IPS-11a (cell line): ENCODE data around the gene SRGAP3.

Experiments
- H3K4me3 ChIP-seq: one replicate; pipeline ENCODE4 v1.5.1; 2013; ENCODE audit warnings: low read depth, low read length, control low read depth

The SRGAP3 gene

DNA sequence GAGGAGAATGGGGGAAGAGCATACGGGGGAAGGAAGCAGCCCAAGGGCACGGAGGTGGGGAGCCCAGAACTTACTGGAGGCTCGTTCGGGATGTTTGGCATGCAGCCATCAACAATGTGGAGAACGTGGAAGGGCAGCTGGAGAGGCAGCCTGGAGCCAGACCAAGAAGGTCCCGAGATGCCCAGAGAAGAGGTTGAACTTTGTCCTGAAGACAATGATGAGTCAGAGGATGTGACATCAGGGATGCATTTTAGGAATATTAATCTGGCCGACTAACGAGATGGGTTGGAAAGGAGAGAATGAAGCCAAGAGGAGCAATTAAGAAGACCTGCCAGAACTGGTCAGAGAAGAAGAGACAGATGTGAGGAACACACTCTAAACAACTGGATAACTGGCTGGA is 98.2 kb downstream of the SRGAP3 start:
- no peak overlapping the region for H3K4me3 ChIP-seq

DNA sequence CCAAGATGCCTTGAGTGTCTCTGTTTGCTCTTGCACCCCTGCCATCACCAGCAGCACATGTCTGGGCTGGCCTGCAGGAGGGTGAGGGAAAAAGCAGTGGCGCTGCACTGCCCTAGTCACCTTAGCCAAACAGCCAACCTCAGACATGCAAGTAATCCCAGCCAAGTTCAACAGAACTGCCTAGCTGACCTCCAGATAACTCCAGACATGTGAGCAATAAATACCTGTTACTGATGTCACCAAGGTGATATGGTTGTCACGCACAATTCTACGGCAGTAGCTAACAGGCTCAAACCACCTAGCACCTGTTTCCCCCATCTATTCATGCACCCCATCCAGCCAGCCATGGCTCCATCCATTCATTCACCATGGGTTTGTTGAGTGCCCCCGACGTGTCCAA is 99.9 kb downstream of the SRGAP3 start:
- H3K4me3 ChIP-seq = no peak overlapping the region

DNA sequence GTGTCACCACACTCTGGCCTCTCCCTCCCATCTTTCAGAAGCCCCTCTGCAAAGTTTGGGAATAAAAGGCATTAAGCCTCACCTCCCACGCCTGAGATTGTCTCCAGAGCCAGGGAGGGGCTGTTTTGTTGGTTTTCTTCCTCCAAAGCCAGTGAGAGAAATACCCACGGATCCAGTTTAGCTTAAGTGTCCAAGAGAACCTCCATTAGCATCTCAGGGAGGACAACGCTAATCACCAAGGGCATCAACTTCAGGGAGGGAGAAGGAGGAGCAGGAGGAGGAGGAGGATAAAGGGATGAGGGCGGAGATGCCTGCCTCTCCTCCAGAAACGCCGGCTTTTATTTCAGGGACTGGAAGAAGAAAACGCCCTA is 101.6 kb downstream of the SRGAP3 start:
- no peak overlapping the region for H3K4me3 ChIP-seq

DNA sequence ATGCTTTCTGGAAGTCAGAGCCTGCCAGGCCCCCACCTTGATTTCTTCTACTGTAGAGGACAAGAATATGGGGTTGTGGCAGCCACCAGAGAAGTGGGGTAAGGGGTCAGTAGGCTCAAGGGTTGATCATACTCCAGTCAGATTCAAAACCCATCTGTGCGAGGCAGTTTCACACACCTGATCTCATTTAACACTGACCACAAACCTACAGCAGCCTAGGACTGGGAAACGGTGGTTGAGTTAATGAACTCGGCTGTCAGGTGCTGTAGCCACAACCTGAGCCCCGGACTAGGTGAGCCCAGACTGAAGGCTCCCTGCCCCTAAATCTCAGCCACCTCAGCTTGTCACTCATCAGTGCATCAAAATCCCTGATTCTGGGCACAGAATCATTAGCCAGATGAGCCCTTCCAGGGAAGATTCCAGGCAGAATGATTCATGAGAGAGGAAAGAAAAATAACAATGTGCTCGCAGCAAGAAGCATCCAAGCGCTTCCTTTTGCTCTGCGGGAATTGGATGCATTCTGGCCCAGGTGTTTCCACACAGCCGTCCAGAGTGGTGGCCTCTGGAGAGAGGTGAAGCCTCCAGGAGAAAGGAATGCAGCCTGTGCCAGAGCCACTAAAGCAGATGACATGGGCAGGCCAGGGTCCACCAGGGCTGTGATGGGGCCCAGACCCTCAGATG is 102.1 kb downstream of the SRGAP3 start:
- H3K4me3 ChIP-seq = no peak overlapping the region

DNA sequence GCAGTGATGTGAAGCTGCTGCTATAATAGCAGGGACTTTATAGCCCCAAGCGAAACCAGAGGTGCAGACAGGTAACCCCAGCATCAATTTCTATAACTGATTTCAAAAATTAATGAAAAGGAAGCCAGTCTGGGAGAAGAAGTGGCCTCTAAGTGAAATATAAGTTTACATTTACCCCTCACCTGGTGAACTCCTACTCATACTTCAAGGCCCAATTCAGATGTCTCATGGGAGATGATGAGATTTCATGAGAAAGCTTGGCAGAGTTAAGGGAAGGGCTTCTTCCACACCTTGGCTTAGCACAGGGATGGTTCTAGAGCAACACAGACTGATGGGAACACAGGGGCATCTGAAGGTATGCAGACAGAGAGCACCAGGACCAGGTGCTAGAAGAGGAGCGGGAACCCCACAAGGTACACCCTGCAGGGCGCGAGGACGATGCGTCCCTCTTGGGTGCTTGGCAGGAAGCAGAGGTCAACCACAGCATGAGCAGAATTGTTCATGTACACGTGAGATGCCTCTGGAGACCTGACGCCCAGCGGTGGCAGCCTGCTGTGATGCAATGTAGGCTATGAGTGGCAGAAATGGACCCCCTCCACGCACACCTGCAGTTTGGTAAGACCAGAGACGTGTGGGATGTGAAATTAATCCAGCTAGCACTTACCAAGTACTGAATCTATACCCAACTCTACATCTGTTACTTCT is 102.9 kb downstream of the SRGAP3 start:
- no peak overlapping the region for H3K4me3 ChIP-seq

DNA sequence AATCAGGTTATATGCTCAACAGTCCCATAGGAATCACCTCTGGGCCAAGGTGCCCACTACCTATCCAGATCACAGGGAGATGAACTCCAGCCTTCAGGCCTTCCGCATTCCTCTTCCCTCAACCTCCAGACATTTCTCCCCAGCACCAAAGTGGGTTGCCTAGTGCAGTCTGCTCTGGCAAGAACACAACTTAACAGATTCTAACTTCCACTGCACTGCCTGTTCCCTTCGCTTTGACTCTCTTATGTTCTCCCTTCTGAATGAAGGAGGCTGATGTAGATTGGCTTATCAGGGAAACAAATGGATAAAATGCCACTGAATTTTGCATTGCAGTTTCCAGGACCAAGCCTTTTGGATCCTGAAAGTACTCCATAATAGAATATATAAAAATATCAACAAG is 106.3 kb downstream of the SRGAP3 start:
- H3K4me3 ChIP-seq = no peak overlapping the region

DNA sequence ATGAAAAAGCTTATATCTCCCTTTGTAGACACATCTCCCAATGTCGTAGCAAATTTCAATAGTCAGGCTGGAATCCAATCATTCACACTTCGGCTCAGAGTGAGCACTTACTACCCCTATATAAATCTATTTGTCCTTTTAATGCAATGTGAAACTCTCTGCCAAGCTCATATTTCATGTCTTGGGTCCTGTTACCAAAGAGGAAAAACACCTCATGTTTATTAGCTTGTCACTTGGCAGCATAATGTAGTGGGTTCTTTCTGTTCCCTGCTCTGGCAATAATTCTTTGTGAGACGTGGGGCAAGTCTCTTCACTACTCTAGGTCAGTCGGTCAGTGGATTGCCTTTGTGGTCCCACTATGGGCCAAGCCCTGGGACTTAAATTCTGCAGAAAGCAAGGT is 107.1 kb downstream of the SRGAP3 start:
- no peak overlapping the region for H3K4me3 ChIP-seq

DNA sequence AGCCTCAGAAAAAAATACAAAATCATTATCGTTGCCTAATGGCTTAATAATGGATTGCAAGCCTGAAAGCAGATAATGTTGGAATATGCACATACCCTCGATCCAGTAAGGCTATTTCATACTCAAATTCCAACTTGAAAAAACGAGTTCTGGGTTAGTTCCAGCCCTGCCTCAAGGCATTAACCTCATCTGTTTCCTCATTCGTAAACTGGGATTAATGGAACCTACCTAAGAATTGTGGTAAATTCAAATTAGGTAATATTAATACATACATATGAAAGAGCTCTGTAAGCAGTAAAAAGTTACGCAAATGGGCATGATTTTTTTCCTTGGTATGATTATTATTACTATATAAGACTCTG is 107.5 kb downstream of the SRGAP3 start:
- H3K4me3 ChIP-seq = no peak overlapping the region

DNA sequence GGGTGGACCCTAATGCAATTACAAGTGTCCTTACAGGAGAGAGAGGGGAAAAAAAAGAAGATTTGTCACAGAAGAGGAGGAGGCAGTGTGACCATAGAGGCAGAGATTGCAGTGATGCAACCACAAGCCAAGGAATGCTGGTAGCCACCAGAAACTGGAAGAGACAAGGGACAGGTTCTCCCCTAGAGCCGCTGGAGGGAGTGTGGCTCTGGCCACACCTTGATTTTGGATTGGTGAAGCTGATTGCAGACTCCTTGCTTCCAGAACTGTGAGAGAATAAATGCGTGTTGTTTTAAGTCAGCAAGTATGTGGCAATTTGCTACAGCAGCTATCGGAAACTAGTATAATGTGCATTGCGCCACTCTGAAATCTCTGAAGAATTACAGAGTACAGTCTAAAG is 110.1 kb downstream of the SRGAP3 start:
- no peak overlapping the region for H3K4me3 ChIP-seq

DNA sequence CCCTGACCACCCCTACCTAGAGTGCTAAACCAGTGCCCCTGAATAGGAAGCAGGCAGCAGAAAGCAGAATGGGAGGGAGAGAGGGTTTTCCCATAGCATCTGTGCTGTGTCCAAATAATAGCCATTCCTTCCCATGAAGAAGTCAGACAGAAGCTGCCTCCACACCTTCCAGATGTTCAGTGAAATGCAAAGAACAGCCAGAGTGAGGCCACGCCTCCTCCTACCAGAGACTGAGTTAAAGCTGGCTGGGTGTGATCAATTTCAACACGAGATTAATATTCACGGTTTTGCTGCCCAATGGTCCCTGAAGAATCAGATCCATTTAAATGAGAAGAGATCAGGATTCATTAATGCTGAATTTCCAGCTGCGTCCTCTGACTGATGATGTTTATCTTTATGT is 111.8 kb downstream of the SRGAP3 start:
- no peak overlapping the region for H3K4me3 ChIP-seq

DNA sequence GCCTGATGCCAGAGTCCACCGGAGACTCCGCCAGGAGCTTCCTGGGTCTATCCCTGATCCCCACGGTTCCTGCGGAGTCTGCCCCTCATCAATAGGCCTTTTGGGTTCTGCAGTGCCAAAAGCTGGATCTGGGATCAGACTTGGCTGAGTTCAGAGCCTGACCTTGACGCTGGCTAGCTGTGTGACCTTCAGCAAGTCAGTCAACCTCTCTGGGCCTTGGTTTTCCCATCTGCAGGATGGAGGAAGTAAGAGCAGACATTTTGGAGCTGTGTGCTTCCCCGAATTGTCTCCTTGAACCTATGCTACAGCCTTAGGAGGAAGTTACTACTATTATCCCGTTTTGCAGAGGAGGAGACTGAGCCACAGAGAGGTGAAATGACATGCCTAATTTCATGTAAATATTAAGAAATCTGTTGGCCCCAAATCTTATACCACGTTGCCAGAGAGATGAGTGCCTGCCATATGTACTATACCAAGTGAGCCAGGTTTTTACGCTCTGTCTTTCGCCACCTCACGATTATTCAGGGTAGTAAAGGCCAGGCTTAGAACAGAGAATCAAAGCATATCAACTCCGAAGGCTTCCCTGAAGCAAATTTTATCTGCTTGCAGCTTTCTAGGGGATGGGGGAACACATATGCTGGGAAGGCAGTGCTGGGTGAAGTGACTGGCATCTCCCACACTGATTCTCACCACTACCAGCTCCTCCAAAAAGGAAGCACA is 112.5 kb downstream of the SRGAP3 start:
- H3K4me3 ChIP-seq = no peak overlapping the region

DNA sequence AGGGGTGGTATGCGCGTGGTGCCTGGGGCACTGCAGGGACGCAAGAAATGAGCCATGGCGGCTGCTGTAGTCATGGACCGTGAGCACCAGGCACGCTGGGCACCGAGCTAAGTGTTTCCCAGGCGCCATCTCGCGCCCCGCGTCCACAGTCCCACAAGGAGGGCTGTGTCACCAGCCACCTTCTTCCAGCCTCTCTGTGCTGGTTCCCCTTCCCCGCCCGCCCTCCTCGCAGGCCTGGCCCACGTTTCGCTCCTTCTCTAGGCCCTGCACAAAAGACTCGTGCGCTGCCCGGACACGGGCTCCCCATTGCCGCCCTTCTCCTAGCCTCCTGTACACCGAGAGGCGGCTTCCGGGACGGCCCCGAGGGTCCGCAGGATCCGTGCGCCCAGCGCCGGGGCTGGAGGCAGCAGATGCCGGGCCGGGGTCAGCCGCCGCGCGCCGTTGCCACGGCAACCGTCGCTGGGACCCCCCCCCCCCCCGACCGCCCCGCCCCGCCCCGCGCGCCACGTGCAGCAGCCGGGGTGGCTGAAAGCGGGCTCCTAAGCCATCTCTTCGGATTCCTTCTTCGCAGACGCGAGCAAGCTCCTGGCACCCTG is 113.4 kb downstream of the SRGAP3 start:
- peak overlapping the region; percentile 14 for H3K4me3 ChIP-seq

DNA sequence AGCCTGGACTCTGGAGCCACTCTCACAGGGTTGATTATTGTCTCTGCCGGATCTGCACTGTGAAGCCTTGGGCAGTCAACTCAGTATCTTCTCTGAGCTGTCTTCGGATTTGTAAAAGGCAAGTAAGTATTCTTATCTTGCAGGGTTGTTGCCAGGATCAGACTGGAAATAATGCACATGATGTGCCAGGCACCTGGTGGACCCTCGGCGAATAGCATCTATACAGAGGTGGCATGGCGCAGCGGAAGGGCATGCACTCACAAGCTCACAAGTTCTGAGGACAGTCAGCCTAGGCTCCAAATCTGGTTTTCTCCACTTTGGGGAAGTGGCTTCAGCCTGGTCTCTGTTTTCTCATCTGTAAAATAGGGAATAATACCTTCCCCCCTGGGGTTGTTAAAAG is 113.9 kb downstream of the SRGAP3 start:
- H3K4me3 ChIP-seq = peak overlapping the region; percentile 14

DNA sequence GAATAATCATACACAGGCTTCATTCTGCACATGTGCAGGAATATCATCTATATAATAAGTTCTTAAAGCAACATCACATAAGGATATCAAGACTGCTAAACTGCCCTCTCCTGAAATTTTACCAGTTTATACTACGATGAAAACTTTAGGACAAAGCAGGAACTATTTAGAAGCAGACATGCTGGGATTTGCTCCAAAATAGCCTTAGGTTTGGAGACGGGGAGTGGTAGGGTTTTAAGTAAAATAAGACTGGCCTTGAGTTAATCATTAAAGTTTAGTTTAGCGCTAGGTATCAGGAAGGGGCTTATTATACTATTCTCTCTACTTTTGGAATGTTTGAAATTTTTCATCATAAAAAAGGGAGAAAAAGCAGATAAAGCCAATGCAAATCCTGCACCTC is 115.8 kb downstream of the SRGAP3 start:
- H3K4me3 ChIP-seq = no peak overlapping the region

DNA sequence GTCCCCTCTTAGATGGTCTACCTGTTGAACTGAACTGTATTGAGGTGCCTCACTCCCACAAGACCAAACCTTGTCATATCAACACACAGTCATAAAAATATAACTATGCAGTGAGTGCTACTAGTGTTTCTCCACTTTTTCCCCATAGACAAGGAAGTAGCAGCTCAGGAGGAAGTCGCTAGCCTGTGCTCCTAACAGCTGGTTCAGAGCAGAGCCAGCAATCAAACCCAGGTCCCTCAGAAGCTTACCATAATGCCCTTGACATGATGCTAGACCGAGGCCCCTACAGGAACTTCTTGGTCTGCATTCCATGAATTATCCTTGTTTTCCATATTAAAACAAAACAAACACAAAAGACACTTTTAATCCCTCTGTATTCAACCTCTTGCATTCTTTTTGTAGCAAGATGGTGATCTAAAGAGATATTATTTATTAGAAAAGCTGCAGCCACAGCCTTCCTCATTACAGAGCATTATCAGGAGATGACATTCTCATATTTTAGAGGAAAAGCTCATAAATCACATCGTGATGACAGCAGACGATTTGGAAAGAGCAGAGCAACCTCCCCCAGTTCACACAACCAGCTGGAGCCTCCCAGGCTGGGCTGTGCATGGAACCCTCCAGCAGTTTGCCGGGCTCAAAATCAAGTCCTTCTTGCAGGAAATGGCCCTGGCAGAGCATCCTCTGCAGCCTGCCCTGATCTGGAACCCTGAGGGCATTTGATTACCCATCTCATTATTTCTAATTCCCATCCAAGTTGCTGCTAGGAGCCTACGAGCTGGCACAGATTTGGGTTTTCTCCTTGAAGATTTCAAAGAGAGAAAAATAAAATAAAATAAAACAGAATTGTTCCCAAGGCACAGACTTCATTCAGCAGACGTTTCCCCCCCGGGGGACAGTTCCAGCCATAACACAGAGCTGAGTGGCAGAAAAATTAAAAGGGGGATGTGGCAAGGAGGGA is 118.8 kb downstream of the SRGAP3 start:
- no peak overlapping the region for H3K4me3 ChIP-seq

DNA sequence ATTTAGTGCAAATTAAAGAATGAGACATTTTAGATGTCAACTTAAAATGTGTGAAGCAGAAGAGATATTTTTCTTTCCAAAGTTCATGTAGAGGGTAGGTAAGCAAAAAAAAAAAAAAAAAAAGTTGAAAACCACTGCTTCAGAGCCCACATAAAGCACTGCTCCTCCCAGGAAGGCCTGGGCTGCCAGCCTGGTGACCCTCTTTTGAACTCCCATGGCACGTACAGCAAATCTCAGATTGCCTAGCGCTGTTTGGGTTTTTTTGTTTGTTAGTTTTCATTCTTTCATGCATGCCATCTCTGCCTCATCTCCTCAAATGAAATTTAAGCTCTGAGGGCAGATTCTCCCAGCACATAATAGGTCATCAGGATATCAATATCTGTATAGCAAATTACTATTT is 120.1 kb downstream of the SRGAP3 start:
- no peak overlapping the region for H3K4me3 ChIP-seq

DNA sequence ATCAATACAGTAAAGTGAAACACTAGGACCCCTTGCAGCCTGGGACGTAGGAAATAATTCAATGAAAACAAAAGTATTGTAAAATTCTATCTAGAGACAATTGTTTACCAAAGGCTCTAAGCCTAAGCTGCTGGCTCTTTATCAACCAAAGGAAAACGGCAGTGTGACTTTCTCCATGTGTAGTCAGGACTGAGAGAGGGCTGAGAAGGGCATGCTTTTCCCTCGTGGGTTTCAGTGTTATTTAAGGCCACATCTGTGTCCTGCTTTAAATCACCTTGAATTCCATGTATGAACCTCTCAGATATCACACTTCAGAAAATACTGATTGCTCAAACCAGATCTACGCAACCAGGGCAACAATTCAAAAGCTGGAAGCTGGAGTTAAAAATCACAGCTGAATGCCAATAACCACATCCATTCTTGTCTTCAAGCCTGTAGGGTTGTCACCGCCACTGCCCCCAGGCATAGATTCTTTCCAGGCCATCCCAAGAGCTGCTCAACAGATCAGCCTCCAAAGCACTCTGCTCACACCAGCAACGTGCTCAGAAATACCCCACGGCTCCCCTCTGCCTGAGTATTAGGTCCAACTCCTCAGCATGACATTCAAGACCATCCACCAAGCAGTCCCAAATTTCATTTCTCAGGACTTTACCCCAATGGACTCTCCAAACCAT is 124.0 kb downstream of the SRGAP3 start:
- H3K4me3 ChIP-seq = no peak overlapping the region

DNA sequence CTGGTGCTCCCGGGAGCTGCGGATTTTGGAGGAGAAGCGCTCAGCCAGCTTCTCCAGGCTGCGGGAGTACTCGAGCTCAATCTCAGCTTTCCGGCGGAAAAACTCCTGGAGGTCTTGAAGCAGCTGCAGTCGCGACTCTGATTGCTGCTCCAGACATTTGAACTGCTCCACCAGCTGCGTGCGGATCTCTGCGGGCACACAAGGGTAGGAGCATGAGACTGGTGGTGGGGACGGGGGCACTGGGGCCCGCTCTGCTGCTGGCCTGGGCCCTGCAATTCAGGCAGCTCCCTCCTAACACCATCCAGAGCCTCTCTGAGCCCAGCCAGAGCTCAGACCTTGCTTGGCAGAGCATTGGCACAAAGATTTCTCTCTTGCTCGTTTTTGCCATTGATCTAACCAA is 124.7 kb downstream of the SRGAP3 start:
- H3K4me3 ChIP-seq = no peak overlapping the region

DNA sequence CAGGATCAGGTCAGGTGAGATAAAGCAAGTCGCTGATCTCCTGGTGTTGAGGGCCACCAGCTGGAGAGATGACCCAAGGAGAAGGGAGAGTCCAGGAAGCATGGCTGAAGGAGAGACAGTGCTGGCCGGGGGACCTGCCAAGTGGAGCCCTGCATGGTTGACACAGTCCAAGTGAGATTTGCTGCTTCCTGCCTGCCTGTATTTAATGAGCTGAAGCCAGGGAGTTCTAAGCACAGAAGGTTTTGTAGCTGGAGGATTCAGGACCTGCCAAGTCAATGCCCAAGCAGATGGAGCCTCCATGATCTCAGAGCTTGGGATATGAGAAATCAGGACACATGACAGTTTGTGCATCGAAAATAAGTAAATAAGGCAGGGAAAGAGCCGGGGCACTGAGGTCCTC is 125.6 kb downstream of the SRGAP3 start:
- H3K4me3 ChIP-seq = no peak overlapping the region

DNA sequence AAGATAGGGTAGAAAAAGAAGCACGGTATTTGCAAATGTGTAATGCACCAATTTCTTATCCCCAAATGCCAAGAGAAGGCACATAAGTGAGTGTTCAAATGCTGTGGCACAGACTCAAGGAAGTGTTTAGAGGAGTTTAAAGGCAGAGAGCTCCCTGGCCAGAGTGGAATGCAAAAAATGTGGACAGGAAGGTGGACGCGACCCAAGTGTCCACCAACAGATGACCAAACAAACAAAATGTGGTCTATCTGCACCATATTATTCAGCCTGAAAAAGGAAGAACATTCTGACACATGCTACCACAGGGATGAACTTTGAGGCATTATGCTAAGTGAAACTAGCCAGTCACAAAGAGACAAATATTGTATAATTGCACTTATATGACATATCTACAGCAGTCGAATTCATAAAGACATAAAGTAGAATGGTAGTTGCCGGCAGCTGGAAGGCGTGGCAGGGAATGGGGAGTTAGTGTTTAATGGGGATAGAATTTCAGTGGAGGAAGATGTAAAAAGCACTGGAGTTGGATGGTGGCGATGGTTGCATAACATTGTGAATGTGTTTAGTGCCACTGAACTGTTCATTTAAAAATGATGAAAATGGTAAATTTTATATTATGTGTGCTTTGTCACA is 126.6 kb downstream of the SRGAP3 start:
- no peak overlapping the region for H3K4me3 ChIP-seq
